ENCODE results near the gene SNTG2. TPM values are rescaled to one million over a fixed set of nuclear protein-coding genes. Genes with fewer than 3 reads are reported as not detected.

SNTG2 gene
- total and polyA plus RNA-seq, 2 of the 13 experiments (the other 11 are each of a cell fraction or from before 2014, with no cell fraction given): not detected

GRCh38 chr2:1060372-1060771 is 109.7 kb downstream of the SNTG2 start:
- POLR2A ChIA-PET: no interaction called here
- no TSS peak for BruUV-seq (replicated peaks)
- 6% methylated on average over 3 of the region's 3 CpGs for WGBS (ENCODE audit: low lambda C conversion rate)

More at GRCh38 chr2:1060372-1060771, 109.7 kb downstream of the SNTG2 start:
- no peak overlapping the region for H3K4me2 ChIP-seq (ENCODE audit: low read depth, low read length)
- no peaks in the 10 kb centered on the region; a peak in 1 of 5 replicates for H3K27me3 ChIP-seq (ENCODE audit: control insufficient read depth in 1 of 2, insufficient read depth in 2 of 2, low read length in 2 of 2)
- in situ Hi-C loops (cut with HindIII; ENCODE audit: extremely low pct_ligation_motif_present, low pct_unique_long_range_greater_than_20kb): no loop called here
- no peak overlapping the region for H3K9ac ChIP-seq (ENCODE audit: insufficient read depth, low read depth, low read length)
- FAIRE-seq (no peak), ATAC-seq (no peak), DNase-seq (ENCODE audit: low spot score) (no peak)
- intact Hi-C loops (cut with micrococcal nuclease; ENCODE audit: unreplicated experiment): no loop called here
- no peak overlapping the region for H3K4me3 ChIP-seq (replicated peaks in 1 of 3; ENCODE audit: insufficient read depth in 1 of 3, low read depth in 2 of 3, low read length in 3 of 3)
- H3K9me3 ChIP-seq (ENCODE audit: low read length): no peaks in the 10 kb centered on the region
- CTCF ChIA-PET (ENCODE audit: low intra/inter-chr PET ratio, low total read pairs): no interaction called here
- H2AFZ ChIP-seq (ENCODE audit: low read length): no peak overlapping the region
- H3K36me3 ChIP-seq (replicated peaks in 1 of 2; ENCODE audit: control insufficient read depth in 1 of 2, insufficient read depth in 2 of 2, low read length in 2 of 2): no peaks in the 10 kb centered on the region
- no peak for TF ChIP-seq ZNF432 (CRISPR knock-in tag; IDR thresholded peaks at IDR 0.05; ENCODE audit: borderline replicate concordance)
- TF ChIP-seq ZNF75D (CRISPR knock-in tag; IDR thresholded peaks at IDR 0.05; ENCODE audit: borderline replicate concordance): no peak
- TF ChIP-seq, protein P1, sequence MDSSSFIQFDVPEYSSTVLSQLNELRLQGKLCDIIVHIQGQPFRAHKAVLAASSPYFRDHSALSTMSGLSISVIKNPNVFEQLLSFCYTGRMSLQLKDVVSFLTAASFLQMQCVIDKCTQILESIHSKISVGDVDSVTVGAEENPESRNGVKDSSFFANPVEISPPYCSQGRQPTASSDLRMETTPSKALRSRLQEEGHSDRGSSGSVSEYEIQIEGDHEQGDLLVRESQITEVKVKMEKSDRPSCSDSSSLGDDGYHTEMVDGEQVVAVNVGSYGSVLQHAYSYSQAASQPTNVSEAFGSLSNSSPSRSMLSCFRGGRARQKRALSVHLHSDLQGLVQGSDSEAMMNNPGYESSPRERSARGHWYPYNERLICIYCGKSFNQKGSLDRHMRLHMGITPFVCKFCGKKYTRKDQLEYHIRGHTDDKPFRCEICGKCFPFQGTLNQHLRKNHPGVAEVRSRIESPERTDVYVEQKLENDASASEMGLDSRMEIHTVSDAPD (CRISPR knock-in tag; IDR thresholded peaks at IDR 0.05): no peak
- TF ChIP-seq PHB2 (IDR thresholded peaks at IDR 0.05; ENCODE audit: partially characterized antibody): no peak
- no peak for TF ChIP-seq MYNN (CRISPR knock-in tag; IDR thresholded peaks at IDR 0.05; ENCODE audit: low read depth)
- TF ChIP-seq ARNT2 (CRISPR knock-in tag; IDR thresholded peaks at IDR 0.05; ENCODE audit: low read depth): no peak
- TF ChIP-seq, protein P2, sequence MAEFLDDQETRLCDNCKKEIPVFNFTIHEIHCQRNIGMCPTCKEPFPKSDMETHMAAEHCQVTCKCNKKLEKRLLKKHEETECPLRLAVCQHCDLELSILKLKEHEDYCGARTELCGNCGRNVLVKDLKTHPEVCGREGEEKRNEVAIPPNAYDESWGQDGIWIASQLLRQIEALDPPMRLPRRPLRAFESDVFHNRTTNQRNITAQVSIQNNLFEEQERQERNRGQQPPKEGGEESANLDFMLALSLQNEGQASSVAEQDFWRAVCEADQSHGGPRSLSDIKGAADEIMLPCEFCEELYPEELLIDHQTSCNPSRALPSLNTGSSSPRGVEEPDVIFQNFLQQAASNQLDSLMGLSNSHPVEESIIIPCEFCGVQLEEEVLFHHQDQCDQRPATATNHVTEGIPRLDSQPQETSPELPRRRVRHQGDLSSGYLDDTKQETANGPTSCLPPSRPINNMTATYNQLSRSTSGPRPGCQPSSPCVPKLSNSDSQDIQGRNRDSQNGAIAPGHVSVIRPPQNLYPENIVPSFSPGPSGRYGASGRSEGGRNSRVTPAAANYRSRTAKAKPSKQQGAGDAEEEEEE (CRISPR knock-in tag; IDR thresholded peaks at IDR 0.05; ENCODE audit: borderline replicate concordance): no peak
- no peak for TF ChIP-seq RFXANK (CRISPR knock-in tag; IDR thresholded peaks at IDR 0.05)
- no peak for TF ChIP-seq ZNF615 (CRISPR knock-in tag; IDR thresholded peaks at IDR 0.05; ENCODE audit: borderline replicate concordance)
- TF ChIP-seq RAD51 (IDR thresholded peaks at IDR 0.05; ENCODE audit: borderline replicate concordance): no peak
- TF ChIP-seq ATAD3A (CRISPR knock-in tag; IDR thresholded peaks at IDR 0.05): no peak
- TF ChIP-seq CBX2 (IDR thresholded peaks at IDR 0.05; ENCODE audit: low read depth, low read length): no peak
- no peak for TF ChIP-seq CBX2 (CRISPR knock-in tag; IDR thresholded peaks at IDR 0.05; ENCODE audit: low read depth)
- TF ChIP-seq PCBP1 (IDR thresholded peaks at IDR 0.05; ENCODE audit: borderline replicate concordance, low read depth, low read length): no peak
- no peak for TF ChIP-seq REPIN1 (CRISPR knock-in tag; IDR thresholded peaks at IDR 0.05; ENCODE audit: borderline replicate concordance, low read depth)
- no peaks in the 10 kb centered on the region for H4K20me1 ChIP-seq (ENCODE audit: insufficient read depth, low read length)
- H3K27ac ChIP-seq (ENCODE audit: extremely low read length, insufficient read depth, low read length): no peak overlapping the region
- no peaks in the 10 kb centered on the region for H3K4me1 ChIP-seq (ENCODE audit: insufficient read depth, low read length)
- no peaks in the 10 kb centered on the region for H3K79me2 ChIP-seq (ENCODE audit: insufficient read depth, low read length)
